K562 (cell line): ENCODE measurements around the gene NFATC2.

Experiments
- ESRRA ChIP-seq: fragments of 450-650 bp; IDR thresholded peaks from 2 replicates; pipeline ENCODE4 v1.6.1; 2014; ENCODE audit warnings: low read depth, mild to moderate bottlenecking, moderate library complexity, borderline replicate concordance
- JUNB ChIP-seq: fragments of 450-650 bp; formaldehyde crosslinking; conservative IDR thresholded peaks from 2 replicates; pipeline ENCODE4 v1.4.0; 2020; ENCODE audit warnings: mild to moderate bottlenecking
- MXI1 ChIP-seq: IDR thresholded peaks from 2 replicates; pipeline ENCODE4 v1.6.1; 2011; ENCODE audit warnings: low read depth, mild to moderate bottlenecking, improper control_type of control experiment, low read length
- YY1 ChIP-seq, 3 experiments: IDR thresholded peaks; 2 replicates each; pipeline ENCODE4 v1.6.1; 2011; ENCODE audit warnings: low read length in 2 of 3, mild to moderate bottlenecking in 2 of 3, moderate library complexity in 2 of 3, borderline replicate concordance in 1 of 3, control low read depth in 1 of 3, low read depth in 1 of 3; ENCODE audit not compliant: insufficient read depth in 3 of 3, insufficient replicate concordance in 2 of 3, control insufficient read depth in 1 of 3, insufficient read length in 1 of 3; ENCODE audit errors: extremely low read depth in 1 of 3
- TF ChIP-seq, protein P1 (sequence below): sonication (generic); formaldehyde crosslinking; IDR thresholded peaks from 2 replicates; pipeline ENCODE4 v1.8.1; 2022; ENCODE audit warnings: missing genetic modification reagents

DNA sequence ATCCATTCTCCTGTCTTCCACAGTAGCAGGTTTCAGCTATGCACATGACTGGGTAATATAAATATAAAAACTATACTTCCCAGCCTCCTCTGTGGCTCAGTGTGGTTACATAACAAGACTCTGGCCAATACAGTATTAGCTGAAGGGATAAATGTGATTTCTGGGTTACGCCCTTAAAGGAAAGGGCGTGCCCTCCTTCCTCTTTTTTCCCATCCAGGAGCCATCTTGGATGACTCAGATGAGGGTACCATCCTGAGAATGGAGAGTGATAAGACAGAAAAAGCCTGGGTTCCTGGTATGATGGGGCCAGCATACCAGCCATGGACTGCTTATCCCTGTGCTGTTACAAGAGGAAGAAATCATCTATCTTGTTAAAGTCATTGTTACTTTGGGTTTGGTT is 123.3 kb downstream of the NFATC2 start:
- TF ChIP-seq JUNB (CRISPR knock-in tag) (no peak), ESRRA (no peak), YY1 (IDR thresholded peaks at IDR 0.05; ENCODE audit: borderline replicate concordance in 1 of 3, control insufficient read depth in 1 of 3, extremely low read depth in 1 of 3, insufficient read depth in 3 of 3, insufficient read length in 1 of 3, insufficient replicate concordance in 2 of 3, low read depth in 1 of 3, low read length in 2 of 3) (peak in 1 of 3 experiments; percentile 43), MXI1 (no peak)
- TF ChIP-seq, protein P1, sequence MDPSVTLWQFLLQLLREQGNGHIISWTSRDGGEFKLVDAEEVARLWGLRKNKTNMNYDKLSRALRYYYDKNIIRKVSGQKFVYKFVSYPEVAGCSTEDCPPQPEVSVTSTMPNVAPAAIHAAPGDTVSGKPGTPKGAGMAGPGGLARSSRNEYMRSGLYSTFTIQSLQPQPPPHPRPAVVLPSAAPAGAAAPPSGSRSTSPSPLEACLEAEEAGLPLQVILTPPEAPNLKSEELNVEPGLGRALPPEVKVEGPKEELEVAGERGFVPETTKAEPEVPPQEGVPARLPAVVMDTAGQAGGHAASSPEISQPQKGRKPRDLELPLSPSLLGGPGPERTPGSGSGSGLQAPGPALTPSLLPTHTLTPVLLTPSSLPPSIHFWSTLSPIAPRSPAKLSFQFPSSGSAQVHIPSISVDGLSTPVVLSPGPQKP (CRISPR knock-in tag) = no peak
